Measurements from ENCODE around the gene CFB. TPM values are rescaled to one million over a fixed set of nuclear protein-coding genes. Genes with fewer than 3 reads are reported as not detected.

CFB gene
- total RNA-seq, 4 donors from 2014 or later = 9.0 to 59.7 (median 39.6) TPM

- H3K27me3 ChIP-seq = no peaks in the 10 kb centered on the region
- peaks cover 0 to 7% (median 0%) of the 10 kb centered on the region in 4 donors for H3K4me1 ChIP-seq
- intact Hi-C loops (cut with DNase I; ENCODE audit: low total_unique reads) (no loop called here), in situ Hi-C loops (cut with MboI; ENCODE audit: low pct_ligation_motif_present in 1 of 4, low pct_unique_long_range_greater_than_20kb in 1 of 4, low sequenced_read_pairs in 3 of 4) (no loop called here)
- no peak for DNase-seq
- H3K9me3 ChIP-seq = no peaks in the 10 kb centered on the region
- no peak for TF ChIP-seq EP300 (IDR thresholded peaks at IDR 0.05; ENCODE audit: low read depth)
- no peak for TF ChIP-seq POLR2AphosphoS5 (IDR thresholded peaks at IDR 0.05)
- no peak for TF ChIP-seq CTCF (IDR thresholded peaks at IDR 0.05)
- TF ChIP-seq POLR2A (IDR thresholded peaks at IDR 0.05) = no peak
- H3K27ac ChIP-seq = no peak overlapping the region
- no peak overlapping the region for H3K4me3 ChIP-seq
- no peaks in the 10 kb centered on the region for H3K36me3 ChIP-seq
These were observed 30.5 kb upstream of the CFB start for GRCh38 chr6:31915351-31915750.

GRCh38 chr6:31915756-31916155, 30.1 kb upstream of the CFB start:
- Histone ChIP-seq H3K9me3 (no peaks in the 10 kb centered on the region), H3K27ac (no peak overlapping the region), H3K4me3 (no peak overlapping the region), H3K4me1 (peaks cover 0 to 7% (median 0%) of the 10 kb centered on the region in 4 donors), H3K27me3 (no peaks in the 10 kb centered on the region), H3K36me3 (no peaks in the 10 kb centered on the region)
- TF ChIP-seq POLR2AphosphoS5 (IDR thresholded peaks at IDR 0.05) (no peak), CTCF (IDR thresholded peaks at IDR 0.05) (no peak), POLR2A (IDR thresholded peaks at IDR 0.05) (no peak), EP300 (IDR thresholded peaks at IDR 0.05; ENCODE audit: low read depth) (no peak)
- WGBS, 2 donors (ENCODE audit: low coverage in 1 of 2) = 82 to 88% methylated on average over 1 to 6 of the region's 6 CpGs
- intact Hi-C loops (cut with DNase I; ENCODE audit: low total_unique reads) (no loop called here), in situ Hi-C loops (cut with MboI; ENCODE audit: low pct_ligation_motif_present in 1 of 4, low pct_unique_long_range_greater_than_20kb in 1 of 4, low sequenced_read_pairs in 3 of 4) (no loop called here)
- no peak for DNase-seq

- intact Hi-C loops (cut with DNase I; ENCODE audit: low total_unique reads) (no loop called here), in situ Hi-C loops (cut with MboI; ENCODE audit: low pct_ligation_motif_present in 1 of 4, low pct_unique_long_range_greater_than_20kb in 1 of 4, low sequenced_read_pairs in 3 of 4) (no loop called here)
- WGBS, 2 donors (ENCODE audit: low coverage in 1 of 2) = 75 to 79% methylated on average over 3 to 8 of the region's 8 CpGs
- H3K4me1 ChIP-seq = no peaks in the 10 kb centered on the region
- H3K4me3 ChIP-seq = no peak overlapping the region
- DNase-seq = no peak
- no peaks in the 10 kb centered on the region for H3K9me3 ChIP-seq
- TF ChIP-seq EP300 (IDR thresholded peaks at IDR 0.05; ENCODE audit: low read depth) (no peak), POLR2AphosphoS5 (IDR thresholded peaks at IDR 0.05) (no peak), CTCF (IDR thresholded peaks at IDR 0.05) (no peak), POLR2A (IDR thresholded peaks at IDR 0.05) (no peak)
- H3K36me3 ChIP-seq = no peaks in the 10 kb centered on the region
- H3K27me3 ChIP-seq = no peaks in the 10 kb centered on the region
- no peak overlapping the region for H3K27ac ChIP-seq
These were observed 27.7 kb upstream of the CFB start for GRCh38 chr6:31918069-31918720.

- H3K27ac ChIP-seq = no peak overlapping the region
- H3K4me1 ChIP-seq = no peaks in the 10 kb centered on the region
- whole genome bisulfite sequencing, 2 donors (ENCODE audit: low coverage in 1 of 2) = 86 to 91% methylated on average over 6 of the region's 6 CpGs
- H3K36me3 ChIP-seq = no peaks in the 10 kb centered on the region
- TF ChIP-seq POLR2AphosphoS5 (IDR thresholded peaks at IDR 0.05) (no peak), POLR2A (IDR thresholded peaks at IDR 0.05) (no peak), EP300 (IDR thresholded peaks at IDR 0.05; ENCODE audit: low read depth) (no peak), CTCF (IDR thresholded peaks at IDR 0.05) (no peak)
- in situ Hi-C loops (cut with MboI; ENCODE audit: low pct_ligation_motif_present in 1 of 4, low pct_unique_long_range_greater_than_20kb in 1 of 4, low sequenced_read_pairs in 3 of 4) = no loop called here
- H3K4me3 ChIP-seq = no peak overlapping the region
- no peaks in the 10 kb centered on the region for H3K9me3 ChIP-seq
- DNase-seq = no peak
- no peaks in the 10 kb centered on the region for H3K27me3 ChIP-seq
- intact Hi-C loops (cut with DNase I; ENCODE audit: low total_unique reads) = no loop called here
These were observed 26.1 kb upstream of the CFB start for GRCh38 chr6:31919624-31920303.
